ENCODE results near the gene CA10. TPM values are rescaled to one million over a fixed set of nuclear protein-coding genes. Genes with fewer than 3 reads are reported as not detected.

The CA10 gene
- total and polyA plus RNA-seq, 4 experiments from 2014 or later: 0.57 TPM; not detected in 3

GRCh38 chr17:51707216-51707615 lies 451.3 kb downstream of the CA10 start:
- no peak overlapping the region for H3K4me3 ChIP-seq (ENCODE audit: low read length in 2 of 2)
- intact Hi-C loops (cut with micrococcal nuclease): no loop called here
- ChIA-PET POLR2A (ENCODE audit: partially characterized antibody) (no interaction called here), CTCF (ENCODE audit: partially characterized antibody) (no interaction called here)
- H3K27me3 Mint-ChIP-seq: peaks cover 7 to 21% of the 10 kb centered on the region in 2 donors
- H3K9me3 ChIP-seq (ENCODE audit: control insufficient read depth in 1 of 2, low read length in 2 of 2): no peaks in the 10 kb centered on the region
- H3K4me3 Mint-ChIP-seq: no peak overlapping the region
- H3K4me1 ChIP-seq (ENCODE audit: insufficient read depth, low read length): no peaks in the 10 kb centered on the region
- no peaks in the 10 kb centered on the region for H3K36me3 Mint-ChIP-seq
- no peak overlapping the region for H3K27ac ChIP-seq (ENCODE audit: low read depth, low read length)
- H3K27ac Mint-ChIP-seq: no peak overlapping the region
- H3K9me3 Mint-ChIP-seq: peaks cover 0 to 1% (median 0%) of the 10 kb centered on the region in 8 donors
- H3K4me1 Mint-ChIP-seq: no peaks in the 10 kb centered on the region
- DNase-seq: no peak
- peaks cover 5% of the 10 kb centered on the region for H3K27me3 ChIP-seq (ENCODE audit: insufficient read depth, low read length)
- no peaks in the 10 kb centered on the region for H3K36me3 ChIP-seq (ENCODE audit: insufficient read depth, low read length)

GRCh38 chr17:51706093-51706492 lies 452.4 kb downstream of the CA10 start:
- no peaks in the 10 kb centered on the region for H3K4me1 Mint-ChIP-seq
- H3K4me1 ChIP-seq (ENCODE audit: insufficient read depth, low read length): no peaks in the 10 kb centered on the region
- H3K27ac Mint-ChIP-seq: no peak overlapping the region
- H3K9me3 Mint-ChIP-seq: peaks cover 0 to 1% (median 0%) of the 10 kb centered on the region in 8 donors
- peaks cover 3 to 18% of the 10 kb centered on the region in 2 donors for H3K27me3 Mint-ChIP-seq
- ChIA-PET POLR2A (ENCODE audit: partially characterized antibody) (no interaction called here), CTCF (ENCODE audit: partially characterized antibody) (no interaction called here)
- no peaks in the 10 kb centered on the region for H3K9me3 ChIP-seq (ENCODE audit: control insufficient read depth in 1 of 2, low read length in 2 of 2)
- H3K36me3 ChIP-seq (ENCODE audit: insufficient read depth, low read length): no peaks in the 10 kb centered on the region
- intact Hi-C loops (cut with micrococcal nuclease): no loop called here
- no peaks in the 10 kb centered on the region for H3K27me3 ChIP-seq (ENCODE audit: insufficient read depth, low read length)
- DNase-seq: no peak
- H3K4me3 ChIP-seq (ENCODE audit: low read length in 2 of 2): no peak overlapping the region
- no peaks in the 10 kb centered on the region for H3K36me3 Mint-ChIP-seq
- H3K4me3 Mint-ChIP-seq: no peak overlapping the region
- no peak overlapping the region for H3K27ac ChIP-seq (ENCODE audit: low read depth, low read length)

- no peak overlapping the region for H3K27ac Mint-ChIP-seq
- H3K4me1 Mint-ChIP-seq: no peaks in the 10 kb centered on the region
- intact Hi-C loops (cut with micrococcal nuclease): no loop called here
- Histone ChIP-seq H3K4me3 (ENCODE audit: low read length in 2 of 2) (no peak overlapping the region), H3K9me3 (ENCODE audit: control insufficient read depth in 1 of 2, low read length in 2 of 2) (no peaks in the 10 kb centered on the region), H3K4me1 (ENCODE audit: insufficient read depth, low read length) (no peaks in the 10 kb centered on the region), H3K27me3 (ENCODE audit: insufficient read depth, low read length) (no peaks in the 10 kb centered on the region), H3K27ac (ENCODE audit: low read depth, low read length) (no peak overlapping the region), H3K36me3 (ENCODE audit: insufficient read depth, low read length) (no peaks in the 10 kb centered on the region)
- no peak overlapping the region for H3K4me3 Mint-ChIP-seq
- H3K27me3 Mint-ChIP-seq: peaks cover 1 to 9% of the 10 kb centered on the region in 2 donors
- no peak for DNase-seq
- H3K36me3 Mint-ChIP-seq: no peaks in the 10 kb centered on the region
- POLR2A ChIA-PET (ENCODE audit: partially characterized antibody): no interaction called here
- CTCF ChIA-PET (ENCODE audit: partially characterized antibody): no interaction called here
- peaks cover 0 to 1% (median 0%) of the 10 kb centered on the region in 8 donors for H3K9me3 Mint-ChIP-seq
Observed at GRCh38 chr17:51703361-51704341, 454.9 kb downstream of the CA10 start.

- H3K4me3 ChIP-seq (ENCODE audit: low read length in 2 of 2): no peak overlapping the region
- no peaks in the 10 kb centered on the region for H3K9me3 ChIP-seq (ENCODE audit: control insufficient read depth in 1 of 2, low read length in 2 of 2)
- Mint-ChIP-seq H3K4me3 (no peak overlapping the region), H3K4me1 (no peaks in the 10 kb centered on the region), H3K9me3 (peaks cover 0 to 1% (median 0%) of the 10 kb centered on the region in 8 donors), H3K27ac (no peak overlapping the region), H3K36me3 (no peaks in the 10 kb centered on the region), H3K27me3 (peaks cover 4 to 11% of the 10 kb centered on the region in 2 donors)
- H3K27ac ChIP-seq (ENCODE audit: low read depth, low read length): no peak overlapping the region
- ChIA-PET POLR2A (ENCODE audit: partially characterized antibody) (no interaction called here), CTCF (ENCODE audit: partially characterized antibody) (no interaction called here)
- H3K36me3 ChIP-seq (ENCODE audit: insufficient read depth, low read length): no peaks in the 10 kb centered on the region
- DNase-seq: no peak
- intact Hi-C loops (cut with micrococcal nuclease): no loop called here
- no peaks in the 10 kb centered on the region for H3K27me3 ChIP-seq (ENCODE audit: insufficient read depth, low read length)
- H3K4me1 ChIP-seq (ENCODE audit: insufficient read depth, low read length): no peaks in the 10 kb centered on the region
Observed at GRCh38 chr17:51702963-51703360, 455.6 kb downstream of the CA10 start.

GRCh38 chr17:51701501-51701900 lies 457.0 kb downstream of the CA10 start:
- Mint-ChIP-seq H3K27me3 (peaks cover 6 to 8% of the 10 kb centered on the region in 2 donors), H3K36me3 (no peaks in the 10 kb centered on the region), H3K4me1 (no peaks in the 10 kb centered on the region), H3K9me3 (peaks cover 0 to 2% (median under 1%) of the 10 kb centered on the region in 8 donors), H3K27ac (no peak overlapping the region), H3K4me3 (no peak overlapping the region)
- Histone ChIP-seq H3K27me3 (ENCODE audit: insufficient read depth, low read length) (no peaks in the 10 kb centered on the region), H3K4me3 (ENCODE audit: low read length in 2 of 2) (no peak overlapping the region), H3K27ac (ENCODE audit: low read depth, low read length) (no peak overlapping the region), H3K9me3 (ENCODE audit: control insufficient read depth in 1 of 2, low read length in 2 of 2) (no peaks in the 10 kb centered on the region), H3K4me1 (ENCODE audit: insufficient read depth, low read length) (no peaks in the 10 kb centered on the region), H3K36me3 (ENCODE audit: insufficient read depth, low read length) (no peaks in the 10 kb centered on the region)
- POLR2A ChIA-PET (ENCODE audit: partially characterized antibody): no interaction called here
- CTCF ChIA-PET (ENCODE audit: partially characterized antibody): no interaction called here
- no peak for DNase-seq
- intact Hi-C loops (cut with micrococcal nuclease): no loop called here

GRCh38 chr17:51700011-51700760 lies 458.3 kb downstream of the CA10 start:
- Mint-ChIP-seq H3K36me3 (no peaks in the 10 kb centered on the region), H3K4me1 (no peaks in the 10 kb centered on the region), H3K4me3 (no peak overlapping the region), H3K27ac (no peak overlapping the region), H3K9me3 (peaks cover 0 to 6% (median 4%) of the 10 kb centered on the region in 8 donors), H3K27me3 (peaks cover 6 to 14% of the 10 kb centered on the region in 2 donors)
- POLR2A ChIA-PET (ENCODE audit: partially characterized antibody): no interaction called here
- Histone ChIP-seq H3K4me1 (ENCODE audit: insufficient read depth, low read length) (no peaks in the 10 kb centered on the region), H3K27me3 (ENCODE audit: insufficient read depth, low read length) (no peaks in the 10 kb centered on the region), H3K9me3 (ENCODE audit: control insufficient read depth in 1 of 2, low read length in 2 of 2) (no peaks in the 10 kb centered on the region), H3K36me3 (ENCODE audit: insufficient read depth, low read length) (no peaks in the 10 kb centered on the region), H3K4me3 (ENCODE audit: low read length in 2 of 2) (no peak overlapping the region), H3K27ac (ENCODE audit: low read depth, low read length) (no peak overlapping the region)
- intact Hi-C loops (cut with micrococcal nuclease): no loop called here
- DNase-seq: no peak
- CTCF ChIA-PET (ENCODE audit: partially characterized antibody): no interaction called here

- H3K36me3 Mint-ChIP-seq: no peaks in the 10 kb centered on the region
- POLR2A ChIA-PET (ENCODE audit: partially characterized antibody): no interaction called here
- H3K9me3 ChIP-seq (ENCODE audit: control insufficient read depth in 1 of 2, low read length in 2 of 2): no peaks in the 10 kb centered on the region
- no peaks in the 10 kb centered on the region for H3K4me1 Mint-ChIP-seq
- no peaks in the 10 kb centered on the region for H3K4me1 ChIP-seq (ENCODE audit: insufficient read depth, low read length)
- no peak for DNase-seq
- intact Hi-C loops (cut with micrococcal nuclease): no loop called here
- H3K9me3 Mint-ChIP-seq: peaks cover 0 to 8% (median 6%) of the 10 kb centered on the region in 8 donors
- no peak overlapping the region for H3K27ac ChIP-seq (ENCODE audit: low read depth, low read length)
- H3K27me3 ChIP-seq (ENCODE audit: insufficient read depth, low read length): no peaks in the 10 kb centered on the region
- H3K27ac Mint-ChIP-seq: no peak overlapping the region
- H3K36me3 ChIP-seq (ENCODE audit: insufficient read depth, low read length): no peaks in the 10 kb centered on the region
- H3K27me3 Mint-ChIP-seq: peaks cover 6 to 12% of the 10 kb centered on the region in 2 donors
- H3K4me3 Mint-ChIP-seq: no peak overlapping the region
- CTCF ChIA-PET (ENCODE audit: partially characterized antibody): no interaction called here
- no peak overlapping the region for H3K4me3 ChIP-seq (ENCODE audit: low read length in 2 of 2)
Observed at GRCh38 chr17:51699303-51699702, 459.2 kb downstream of the CA10 start.
